Activated CD4-positive, CD25-positive, alpha-beta regulatory T cell treated with anti-CD3 and anti-CD28 coated beads, Interleukin-2, amount 50 U/mL, for 16 hours (primary cell): Measurements from ENCODE around the gene ICAM1.
"Not testable (repeated sequence)": the region's sequence is repeated elsewhere in the genome, so short reads cannot be mapped to it uniquely, and the experiment has no call there.

ENCODE experiments used
- DNase-seq: peaks from one replicate; pipeline ENCODE4 v3.0.0-alpha.2; 2020; ENCODE audit warnings: low read depth, low spot score

The ICAM1 gene

DNA sequence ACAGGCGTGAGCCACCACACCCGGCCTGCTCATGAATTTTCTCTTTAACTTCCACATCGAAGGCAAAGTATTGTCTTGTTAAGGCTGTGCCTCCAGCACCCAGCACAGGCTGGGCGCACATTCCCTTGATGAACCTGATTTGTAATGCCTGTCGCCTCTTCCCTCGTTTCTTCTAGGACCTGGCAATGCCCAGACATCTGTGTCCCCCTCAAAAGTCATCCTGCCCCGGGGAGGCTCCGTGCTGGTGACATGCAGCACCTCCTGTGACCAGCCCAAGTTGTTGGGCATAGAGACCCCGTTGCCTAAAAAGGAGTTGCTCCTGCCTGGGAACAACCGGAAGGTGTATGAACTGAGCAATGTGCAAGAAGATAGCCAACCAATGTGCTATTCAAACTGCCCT is 3.7 kb downstream of the ICAM1 start:
- DNase-seq: no peak

DNA sequence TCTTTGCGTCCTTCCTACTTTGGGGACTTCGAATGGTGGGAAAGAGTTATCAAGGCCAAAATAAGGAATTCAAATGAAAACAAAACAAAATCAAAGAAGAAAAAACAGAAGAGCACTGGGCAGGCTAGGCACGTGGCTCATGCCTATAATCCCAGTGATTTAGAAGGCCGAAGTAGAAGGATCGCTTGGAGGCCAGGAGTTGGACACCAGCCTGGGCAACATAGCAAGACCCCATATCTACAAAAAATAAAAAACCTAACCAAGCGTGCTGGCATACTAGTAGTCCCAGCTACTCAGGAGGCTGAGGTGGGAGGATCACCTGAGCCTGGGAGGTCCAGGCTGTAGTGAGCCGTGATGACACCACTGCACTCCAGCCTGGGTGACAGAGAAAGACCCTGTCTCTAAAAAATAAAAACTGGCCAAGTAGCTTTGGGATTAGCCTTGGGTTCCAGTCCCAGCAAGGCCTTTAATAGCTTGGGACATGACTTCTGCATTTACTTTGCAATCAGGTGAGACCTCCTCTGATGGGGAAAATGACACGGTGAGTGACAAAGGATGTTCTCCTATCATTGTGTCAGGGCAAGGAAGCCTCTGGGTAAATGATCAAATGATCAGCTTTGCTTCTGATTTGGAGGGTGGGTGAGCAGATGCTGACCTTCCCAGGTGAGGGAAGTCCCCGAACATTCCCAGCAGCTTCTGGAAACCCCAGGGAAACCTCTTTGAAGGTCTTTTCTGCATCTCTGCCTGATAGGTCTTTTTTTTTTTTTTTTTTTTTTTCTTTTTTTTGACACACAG is 7.1 kb downstream of the ICAM1 start:
- no peak for DNase-seq

DNA sequence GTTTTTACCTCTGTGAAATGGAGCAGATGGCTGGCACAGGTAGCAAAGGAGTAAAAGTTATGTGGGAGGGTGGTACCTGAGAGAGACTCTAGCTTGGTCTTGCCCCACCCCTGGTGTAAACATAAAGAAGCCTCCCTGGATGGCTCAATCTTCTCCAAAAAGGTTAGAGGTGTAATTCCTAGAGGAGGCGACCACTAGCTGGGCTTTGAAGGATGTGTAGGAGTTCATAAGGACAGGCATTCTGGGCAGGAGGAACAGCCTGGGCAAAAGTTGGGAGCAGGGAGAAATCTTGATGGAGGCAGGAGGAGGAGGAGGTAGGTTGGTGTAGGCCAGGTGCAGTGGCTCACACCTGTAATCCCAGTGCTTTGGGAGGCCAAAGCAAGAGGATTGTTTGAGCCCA is 8.0 kb downstream of the ICAM1 start:
- DNase-seq: no peak

DNA sequence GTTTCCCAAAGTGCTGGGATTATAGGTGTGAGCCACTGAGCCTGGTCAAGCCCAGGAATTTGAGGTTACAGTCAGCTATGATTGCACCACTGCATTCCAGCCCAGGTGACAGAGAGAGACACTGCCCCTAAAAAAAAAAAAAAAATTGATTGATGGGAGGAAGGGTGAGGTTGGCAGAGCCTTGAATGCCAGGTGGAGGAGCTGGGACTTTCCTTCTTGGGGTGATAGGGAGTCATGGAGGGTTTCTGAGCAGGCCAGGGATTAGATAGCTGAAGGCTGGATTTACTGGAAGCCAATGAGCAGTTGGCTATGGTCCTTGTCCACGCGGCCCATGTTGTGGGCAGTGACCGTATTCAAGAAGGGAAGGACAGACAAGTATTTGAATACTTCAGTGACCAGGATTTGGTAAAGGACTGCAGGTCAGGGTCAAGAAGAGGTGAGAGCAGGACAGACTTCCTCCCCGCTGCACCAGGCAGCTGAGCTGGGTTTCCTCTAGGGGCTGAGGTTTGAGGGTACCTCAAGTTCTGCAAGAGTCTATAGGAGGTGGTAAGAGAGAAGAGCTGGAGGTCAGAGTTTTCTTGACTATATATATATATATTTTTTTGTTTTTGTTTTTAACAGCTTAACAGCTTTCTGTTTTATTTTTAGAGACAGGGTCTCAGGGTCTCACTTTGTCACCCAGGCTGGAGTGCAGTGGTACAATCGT is 9.0 kb downstream of the ICAM1 start:
- no peak for DNase-seq

DNA sequence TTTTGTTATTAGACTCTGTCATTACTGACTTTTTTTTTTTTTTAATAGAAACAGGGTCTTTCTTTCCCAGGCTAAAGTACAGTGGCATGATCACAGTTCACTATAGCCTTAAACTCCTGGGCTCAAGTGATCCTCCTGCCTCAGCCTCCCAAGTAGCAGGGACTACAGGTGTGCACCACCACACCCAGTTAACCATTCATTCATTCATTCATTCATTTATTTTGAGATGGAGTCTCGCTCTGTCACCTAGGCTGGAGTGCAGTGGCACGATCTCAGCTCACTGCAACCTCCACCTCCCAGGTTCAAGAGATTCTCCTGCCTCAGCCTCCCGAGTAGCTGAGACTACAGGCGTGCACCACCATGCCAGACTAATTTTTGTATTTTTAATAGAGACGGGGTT is 11.1 kb downstream of the ICAM1 start:
- DNase-seq: not testable (repeated sequence)

DNA sequence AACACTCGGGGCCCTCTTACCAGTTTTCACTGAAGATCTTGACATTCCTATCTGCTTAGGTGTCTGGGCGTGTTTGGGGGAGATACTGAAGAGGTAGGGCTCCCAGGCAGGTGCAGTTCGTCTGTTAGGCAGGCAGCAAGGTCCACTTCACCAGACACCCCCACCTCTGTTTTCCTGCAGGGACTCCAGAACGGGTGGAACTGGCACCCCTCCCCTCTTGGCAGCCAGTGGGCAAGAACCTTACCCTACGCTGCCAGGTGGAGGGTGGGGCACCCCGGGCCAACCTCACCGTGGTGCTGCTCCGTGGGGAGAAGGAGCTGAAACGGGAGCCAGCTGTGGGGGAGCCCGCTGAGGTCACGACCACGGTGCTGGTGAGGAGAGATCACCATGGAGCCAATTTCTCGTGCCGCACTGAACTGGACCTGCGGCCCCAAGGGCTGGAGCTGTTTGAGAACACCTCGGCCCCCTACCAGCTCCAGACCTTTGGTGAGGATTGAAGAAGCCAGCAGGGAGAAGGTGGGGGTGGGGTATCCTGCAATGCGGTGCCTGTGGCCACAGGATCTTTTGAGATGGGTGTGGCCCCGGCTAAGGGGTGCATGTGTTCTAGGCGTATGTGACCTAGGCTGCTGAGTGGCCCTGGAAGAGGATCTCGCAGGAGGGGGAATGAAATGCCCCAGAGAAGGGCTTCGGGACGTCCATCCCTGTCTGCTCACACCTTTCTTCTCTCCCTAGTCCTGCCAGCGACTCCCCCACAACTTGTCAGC is 12.6 kb downstream of the ICAM1 start:
- DNase-seq: no peak

DNA sequence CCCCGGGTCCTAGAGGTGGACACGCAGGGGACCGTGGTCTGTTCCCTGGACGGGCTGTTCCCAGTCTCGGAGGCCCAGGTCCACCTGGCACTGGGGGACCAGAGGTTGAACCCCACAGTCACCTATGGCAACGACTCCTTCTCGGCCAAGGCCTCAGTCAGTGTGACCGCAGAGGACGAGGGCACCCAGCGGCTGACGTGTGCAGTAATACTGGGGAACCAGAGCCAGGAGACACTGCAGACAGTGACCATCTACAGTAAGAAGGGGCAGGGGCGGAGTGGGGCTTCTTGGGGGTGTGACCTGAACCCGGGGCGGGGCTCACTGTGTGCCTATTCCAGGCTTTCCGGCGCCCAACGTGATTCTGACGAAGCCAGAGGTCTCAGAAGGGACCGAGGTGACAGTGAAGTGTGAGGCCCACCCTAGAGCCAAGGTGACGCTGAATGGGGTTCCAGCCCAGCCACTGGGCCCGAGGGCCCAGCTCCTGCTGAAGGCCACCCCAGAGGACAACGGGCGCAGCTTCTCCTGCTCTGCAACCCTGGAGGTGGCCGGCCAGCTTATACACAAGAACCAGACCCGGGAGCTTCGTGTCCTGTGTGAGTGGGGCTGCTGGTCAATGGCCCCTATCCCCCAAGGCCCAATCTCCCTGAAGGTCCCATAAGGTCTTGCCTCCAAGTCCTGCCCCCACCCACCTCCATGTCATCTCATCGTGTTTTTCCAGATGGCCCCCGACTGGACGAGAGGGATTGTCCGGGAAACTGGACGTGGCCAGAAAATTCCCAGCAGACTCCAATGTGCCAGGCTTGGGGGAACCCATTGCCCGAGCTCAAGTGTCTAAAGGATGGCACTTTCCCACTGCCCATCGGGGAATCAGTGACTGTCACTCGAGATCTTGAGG is 13.4 kb downstream of the ICAM1 start:
- no peak for DNase-seq

DNA sequence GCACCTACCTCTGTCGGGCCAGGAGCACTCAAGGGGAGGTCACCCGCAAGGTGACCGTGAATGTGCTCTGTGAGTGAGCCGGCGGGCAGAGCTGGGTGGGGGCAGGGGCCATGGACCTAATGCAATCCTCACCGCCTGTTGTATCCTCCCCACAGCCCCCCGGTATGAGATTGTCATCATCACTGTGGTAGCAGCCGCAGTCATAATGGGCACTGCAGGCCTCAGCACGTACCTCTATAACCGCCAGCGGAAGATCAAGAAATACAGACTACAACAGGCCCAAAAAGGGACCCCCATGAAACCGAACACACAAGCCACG is 14.0 kb downstream of the ICAM1 start:
- DNase-seq: no peak

DNA sequence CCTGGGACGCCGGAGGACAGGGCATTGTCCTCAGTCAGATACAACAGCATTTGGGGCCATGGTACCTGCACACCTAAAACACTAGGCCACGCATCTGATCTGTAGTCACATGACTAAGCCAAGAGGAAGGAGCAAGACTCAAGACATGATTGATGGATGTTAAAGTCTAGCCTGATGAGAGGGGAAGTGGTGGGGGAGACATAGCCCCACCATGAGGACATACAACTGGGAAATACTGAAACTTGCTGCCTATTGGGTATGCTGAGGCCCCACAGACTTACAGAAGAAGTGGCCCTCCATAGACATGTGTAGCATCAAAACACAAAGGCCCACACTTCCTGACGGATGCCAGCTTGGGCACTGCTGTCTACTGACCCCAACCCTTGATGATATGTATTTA is 14.5 kb downstream of the ICAM1 start:
- DNase-seq: no peak

DNA sequence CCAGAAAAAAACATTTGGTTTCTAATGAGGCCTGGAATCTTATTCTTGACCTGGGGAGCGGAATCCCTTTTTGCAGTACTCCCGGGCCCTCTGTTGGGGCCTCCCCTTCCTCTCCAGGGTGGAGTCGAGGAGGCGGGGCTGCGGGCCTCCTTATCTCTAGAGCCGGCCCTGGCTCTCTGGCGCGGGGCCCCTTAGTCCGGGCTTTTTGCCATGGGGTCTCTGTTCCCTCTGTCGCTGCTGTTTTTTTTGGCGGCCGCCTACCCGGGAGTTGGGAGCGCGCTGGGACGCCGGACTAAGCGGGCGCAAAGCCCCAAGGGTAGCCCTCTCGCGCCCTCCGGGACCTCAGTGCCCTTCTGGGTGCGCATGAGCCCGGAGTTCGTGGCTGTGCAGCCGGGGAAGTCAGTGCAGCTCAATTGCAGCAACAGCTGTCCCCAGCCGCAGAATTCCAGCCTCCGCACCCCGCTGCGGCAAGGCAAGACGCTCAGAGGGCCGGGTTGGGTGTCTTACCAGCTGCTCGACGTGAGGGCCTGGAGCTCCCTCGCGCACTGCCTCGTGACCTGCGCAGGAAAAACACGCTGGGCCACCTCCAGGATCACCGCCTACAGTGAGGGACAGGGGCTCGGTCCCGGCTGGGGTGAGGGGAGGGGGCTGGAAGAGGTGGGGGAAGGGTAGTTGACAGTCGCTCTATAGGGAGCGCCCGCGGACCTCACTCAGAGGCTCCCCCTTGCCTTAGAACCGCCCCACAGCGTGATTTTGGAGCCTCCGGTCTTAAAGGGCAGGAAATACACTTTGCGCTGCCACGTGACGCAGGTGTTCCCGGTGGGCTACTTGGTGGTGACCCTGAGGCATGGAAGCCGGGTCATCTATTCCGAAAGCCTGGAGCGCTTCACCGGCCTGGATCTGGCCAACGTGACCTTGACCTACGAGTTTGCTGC is 16.1 kb downstream of the ICAM1 start, which contains the start of gene ICAM4:
Gene ICAM4 (plus strand): TSS at position 153 of the 935 bp plus-strand sequence. CDS start 58 bp downstream, at position 211.
- DNase-seq: no peak

DNA sequence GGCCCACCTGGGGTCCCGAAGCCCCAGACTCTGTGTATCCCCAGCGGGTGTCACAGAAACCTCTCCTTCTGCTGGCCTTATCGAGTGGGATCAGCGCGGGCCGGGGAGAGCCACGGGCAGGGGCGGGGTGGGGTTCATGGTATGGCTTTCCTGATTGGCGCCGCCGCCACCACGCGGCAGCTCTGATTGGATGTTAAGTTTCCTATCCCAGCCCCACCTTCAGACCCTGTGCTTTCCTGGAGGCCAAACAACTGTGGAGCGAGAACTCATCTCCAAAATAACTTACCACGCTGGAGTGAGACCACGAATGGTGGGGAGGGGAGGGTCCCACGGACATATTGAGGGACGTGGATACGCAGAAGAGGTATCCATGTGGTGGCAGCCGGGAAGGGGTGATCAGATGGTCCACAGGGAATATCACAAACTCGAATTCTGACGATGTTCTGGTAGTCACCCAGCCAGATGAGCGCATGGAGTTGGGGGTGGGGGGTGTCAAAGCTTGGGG is 17.8 kb downstream of the ICAM1 start:
- DNase-seq: no peak

DNA sequence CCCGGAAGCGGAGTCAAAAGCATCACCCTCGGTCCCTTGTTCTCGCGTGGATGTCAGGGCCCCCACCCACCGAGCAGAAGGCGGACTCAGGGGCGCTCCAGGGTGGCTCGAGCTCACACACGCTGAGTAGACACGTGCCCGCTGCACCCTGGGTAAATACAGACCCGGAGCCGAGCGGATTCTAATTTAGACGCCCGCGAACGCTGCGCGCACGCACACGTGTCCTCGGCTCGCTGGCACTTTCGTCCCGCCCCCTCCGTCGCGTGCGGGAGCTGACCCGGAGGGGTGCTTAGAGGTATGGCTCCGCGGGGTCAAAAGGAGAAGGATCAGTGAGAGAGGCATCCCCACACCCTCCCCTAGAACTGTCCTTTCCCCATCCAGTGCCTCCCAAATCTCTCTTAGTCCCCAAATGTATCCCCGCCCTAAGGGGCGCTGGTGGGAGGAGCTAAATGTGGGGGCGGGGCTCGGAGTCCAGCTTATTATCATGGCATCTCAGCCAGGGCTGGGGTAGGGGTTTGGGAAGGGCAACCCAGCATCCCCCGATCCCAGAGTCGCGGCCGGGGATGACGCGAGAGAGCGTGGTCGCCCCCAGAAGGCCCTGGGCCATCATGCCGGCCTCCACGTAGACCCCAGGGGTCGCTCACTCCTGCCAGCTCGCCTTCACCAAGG is 18.4 kb downstream of the ICAM1 start:
- DNase-seq: peak; percentile 27

DNA sequence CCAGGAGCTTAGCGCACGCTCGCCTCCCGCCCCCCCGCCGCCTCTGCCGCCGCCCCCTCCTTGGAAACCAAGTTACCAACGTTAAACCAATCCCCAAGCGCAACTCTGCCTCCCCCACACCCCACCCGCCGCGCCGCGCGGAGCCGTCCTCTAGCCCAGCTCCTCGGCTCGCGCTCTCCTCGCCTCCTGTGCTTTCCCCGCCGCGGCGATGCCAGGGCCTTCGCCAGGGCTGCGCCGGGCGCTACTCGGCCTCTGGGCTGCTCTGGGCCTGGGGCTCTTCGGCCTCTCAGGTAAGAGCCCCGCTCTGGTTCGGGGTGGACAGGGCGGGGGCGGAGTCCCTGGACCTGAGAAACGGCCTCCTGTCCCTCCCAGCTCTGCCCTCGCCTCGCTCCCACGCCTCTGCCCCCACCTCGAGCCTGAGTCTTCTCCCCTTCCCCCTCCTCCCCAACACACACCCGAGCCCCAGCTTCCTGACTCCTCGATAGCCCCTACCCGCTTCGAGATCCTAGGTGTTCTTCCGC is 19.0 kb downstream of the ICAM1 start, which contains the start of gene ICAM5:
Gene ICAM5 (plus strand): TSS at position 117 of the 521 bp plus-strand sequence. CDS start 92 bp downstream, at position 209.
- DNase-seq: no peak

DNA sequence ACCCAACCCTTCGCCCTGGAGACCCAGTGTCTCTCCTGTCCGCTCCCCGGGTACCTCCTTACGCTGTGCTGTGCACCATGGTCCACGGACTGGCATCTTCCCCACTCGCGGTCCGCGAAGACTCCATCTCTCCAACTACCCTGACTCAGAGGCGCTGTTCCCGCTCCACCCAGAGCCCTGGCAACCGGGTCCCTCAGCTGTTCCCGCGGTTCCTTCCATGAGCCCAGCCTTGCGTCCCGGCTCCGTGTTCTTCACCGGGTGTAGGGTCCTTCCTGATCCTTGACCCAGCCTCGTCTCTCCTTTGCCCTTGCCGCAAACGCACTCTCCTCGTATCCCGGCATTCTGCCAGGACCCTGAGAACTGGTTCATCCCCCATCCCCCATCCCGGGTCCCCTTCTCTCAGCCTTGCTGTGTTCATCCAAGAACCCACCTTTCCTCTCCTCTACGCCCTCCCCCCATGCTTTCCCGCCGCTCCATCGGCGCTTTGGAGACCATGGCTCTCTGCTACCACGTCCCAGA is 19.5 kb downstream of the ICAM1 start:
- DNase-seq: no peak

DNA sequence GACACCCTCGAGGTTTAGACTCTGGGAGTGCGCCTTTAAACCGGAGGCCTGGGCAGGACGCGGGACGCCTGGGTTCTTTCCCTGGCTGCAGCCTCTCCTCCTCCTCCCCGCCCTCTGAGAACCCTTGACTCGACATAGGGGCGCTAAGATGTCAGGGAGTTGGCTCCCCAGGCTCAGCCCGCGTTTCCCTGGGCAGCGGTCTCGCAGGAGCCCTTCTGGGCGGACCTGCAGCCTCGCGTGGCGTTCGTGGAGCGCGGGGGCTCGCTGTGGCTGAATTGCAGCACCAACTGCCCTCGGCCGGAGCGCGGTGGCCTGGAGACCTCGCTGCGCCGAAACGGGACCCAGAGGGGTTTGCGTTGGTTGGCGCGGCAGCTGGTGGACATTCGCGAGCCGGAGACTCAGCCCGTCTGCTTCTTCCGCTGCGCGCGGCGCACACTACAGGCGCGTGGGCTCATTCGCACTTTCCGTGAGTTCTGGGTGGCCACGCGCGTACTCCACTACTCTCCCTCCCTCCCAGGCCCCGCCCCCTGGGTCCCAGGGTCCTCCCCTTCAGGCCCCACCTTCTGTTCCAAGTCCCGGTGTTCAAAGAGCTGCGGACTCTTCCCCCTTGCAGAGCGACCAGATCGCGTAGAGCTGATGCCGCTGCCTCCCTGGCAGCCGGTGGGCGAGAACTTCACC is 20.1 kb downstream of the ICAM1 start:
- DNase-seq: no peak

DNA sequence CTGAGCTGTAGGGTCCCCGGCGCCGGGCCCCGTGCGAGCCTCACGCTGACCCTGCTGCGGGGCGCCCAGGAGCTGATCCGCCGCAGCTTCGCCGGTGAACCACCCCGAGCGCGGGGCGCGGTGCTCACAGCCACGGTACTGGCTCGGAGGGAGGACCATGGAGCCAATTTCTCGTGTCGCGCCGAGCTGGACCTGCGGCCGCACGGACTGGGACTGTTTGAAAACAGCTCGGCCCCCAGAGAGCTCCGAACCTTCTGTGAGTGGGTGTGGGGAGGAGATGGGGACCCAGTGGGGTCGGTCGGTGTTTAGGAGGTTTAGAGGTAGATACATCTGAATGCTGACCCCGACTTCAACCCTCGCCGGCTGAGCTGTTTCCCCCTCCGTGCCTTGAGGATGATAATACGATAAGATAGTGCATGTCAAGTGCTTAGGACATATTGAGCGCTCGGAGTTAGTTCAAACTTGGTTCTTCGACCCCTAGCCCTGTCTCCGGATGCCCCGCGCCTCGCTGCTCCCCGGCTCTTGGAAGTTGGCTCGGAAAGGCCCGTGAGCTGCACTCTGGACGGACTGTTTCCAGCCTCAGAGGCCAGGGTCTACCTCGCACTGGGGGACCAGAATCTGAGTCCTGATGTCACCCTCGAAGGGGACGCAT is 20.8 kb downstream of the ICAM1 start:
- DNase-seq: no peak

DNA sequence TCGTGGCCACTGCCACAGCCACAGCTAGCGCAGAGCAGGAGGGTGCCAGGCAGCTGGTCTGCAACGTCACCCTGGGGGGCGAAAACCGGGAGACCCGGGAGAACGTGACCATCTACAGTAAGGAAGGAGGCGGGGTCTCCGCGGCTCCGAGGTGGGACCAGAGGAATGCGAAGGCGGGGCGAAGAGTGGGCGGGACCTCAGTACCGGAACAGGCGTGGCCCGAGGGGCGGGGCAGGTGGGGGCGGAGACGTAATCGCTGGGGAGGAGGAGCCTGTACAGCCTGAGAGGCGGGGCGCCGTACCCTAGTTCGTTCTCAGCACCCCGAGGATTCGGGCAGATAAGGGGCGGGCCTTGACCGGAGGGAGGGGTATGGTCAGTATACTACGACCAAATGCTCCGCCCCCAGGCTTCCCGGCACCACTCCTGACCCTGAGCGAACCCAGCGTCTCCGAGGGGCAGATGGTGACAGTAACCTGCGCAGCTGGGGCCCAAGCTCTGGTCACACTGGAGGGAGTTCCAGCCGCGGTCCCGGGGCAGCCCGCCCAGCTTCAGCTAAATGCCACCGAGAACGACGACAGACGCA is 21.4 kb downstream of the ICAM1 start:
- DNase-seq: peak; percentile 34
